OCI-M1 (cell line): ENCODE results near the gene CFAP53.
"Not testable (repeated sequence)": the region's sequence is repeated elsewhere in the genome, so short reads cannot be mapped to it uniquely, and the experiment has no call there.

Experiments used
- DNase-seq: peaks from one replicate; lab custom pipeline; 2025; lab: John Stamatoyannopoulos, UW

Gene CFAP53

DNA sequence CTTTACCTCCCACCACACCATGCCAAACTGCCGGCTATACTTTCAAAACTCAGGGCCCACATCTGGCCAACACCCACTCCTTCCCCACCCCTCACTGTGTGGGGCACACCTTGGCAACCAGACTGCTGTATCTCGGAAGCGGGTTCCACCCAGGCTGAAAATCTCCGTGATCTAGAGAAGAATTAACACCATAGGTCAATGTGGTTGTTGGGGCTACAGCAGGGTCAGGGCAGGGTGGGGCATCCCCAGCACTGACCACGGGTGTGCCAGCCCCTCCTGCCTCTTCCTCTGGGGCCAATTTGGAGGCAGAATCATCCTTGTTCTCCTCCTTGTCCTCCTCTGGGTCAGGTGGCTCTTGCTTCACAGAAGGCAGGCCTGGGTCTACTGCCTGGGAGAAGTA is 6.3 kb upstream of the CFAP53 start:
- DNase-seq = no peak

DNA sequence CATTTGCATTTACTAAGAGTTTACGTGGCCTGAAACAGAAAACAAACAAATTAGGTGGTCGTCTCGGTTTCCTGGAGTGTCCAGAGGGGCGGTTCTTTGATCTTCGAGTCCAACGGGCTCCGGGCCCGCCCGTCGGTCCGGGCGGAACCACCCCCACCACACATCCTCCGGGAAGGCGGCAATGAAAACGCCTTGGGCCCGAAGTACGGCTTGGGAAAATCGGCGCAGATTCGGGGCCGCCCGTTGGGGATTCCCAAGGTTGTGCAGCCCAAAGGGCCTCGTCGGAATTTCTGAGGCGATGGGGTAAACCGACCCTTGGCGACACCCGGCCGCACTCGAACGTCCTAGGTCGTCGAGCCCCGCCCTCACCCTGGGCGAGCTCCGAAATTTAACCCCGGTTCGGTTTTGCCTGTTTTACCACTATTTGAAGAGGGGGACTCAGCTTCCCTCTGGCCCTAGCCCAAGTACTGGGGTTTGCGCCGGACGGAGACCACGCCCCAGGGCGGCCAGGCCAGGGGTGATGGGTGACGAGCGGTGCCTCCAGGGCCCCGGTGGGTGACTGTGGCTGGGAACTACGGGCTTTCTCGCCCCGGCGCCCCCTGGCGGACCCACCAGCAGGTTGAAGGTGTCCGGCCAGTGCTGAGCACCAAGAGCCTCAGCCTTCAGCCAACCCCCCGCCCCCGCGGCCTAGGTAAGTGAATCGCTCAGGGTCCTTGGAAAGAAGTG is 1.9 kb upstream of the CFAP53 start:
- DNase-seq = no peak

DNA sequence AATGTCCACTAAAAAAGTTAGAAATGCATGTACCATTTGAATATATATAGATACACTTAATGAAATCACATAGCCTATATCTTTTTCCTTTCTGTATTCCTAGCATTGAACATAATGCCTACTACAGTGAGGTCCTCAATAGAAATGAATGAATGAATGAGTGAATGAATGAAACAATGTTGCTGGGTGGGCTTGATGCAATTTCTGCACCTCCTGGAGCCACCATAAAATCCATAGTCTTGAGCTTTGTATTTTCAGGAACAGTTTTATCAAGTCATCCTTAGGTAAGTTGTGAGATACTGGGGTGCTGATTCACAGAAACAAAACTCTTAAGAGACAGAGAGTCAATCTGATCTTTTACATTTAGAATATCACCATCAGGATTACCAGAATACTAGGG is 3.3 kb downstream of the CFAP53 start:
- no peak for DNase-seq

DNA sequence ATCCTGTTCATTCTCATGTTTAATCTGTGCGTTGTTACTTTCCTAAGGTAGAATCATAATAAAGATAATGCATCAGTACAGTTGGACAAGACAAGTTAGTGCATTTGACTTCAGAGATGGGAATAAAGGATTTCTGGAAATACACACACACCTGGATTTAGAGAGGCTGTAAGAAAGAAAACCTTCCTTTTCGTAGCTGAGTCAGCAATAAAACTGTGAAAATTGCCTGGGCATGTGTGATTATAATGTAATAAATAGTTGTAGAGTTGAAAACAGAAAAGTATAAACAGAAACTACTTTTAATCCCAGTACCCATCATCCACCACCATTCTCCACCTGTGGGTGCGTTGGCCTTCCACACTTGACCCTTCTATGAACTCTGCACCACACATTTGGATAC is 15.4 kb downstream of the CFAP53 start:
- DNase-seq = no peak

DNA sequence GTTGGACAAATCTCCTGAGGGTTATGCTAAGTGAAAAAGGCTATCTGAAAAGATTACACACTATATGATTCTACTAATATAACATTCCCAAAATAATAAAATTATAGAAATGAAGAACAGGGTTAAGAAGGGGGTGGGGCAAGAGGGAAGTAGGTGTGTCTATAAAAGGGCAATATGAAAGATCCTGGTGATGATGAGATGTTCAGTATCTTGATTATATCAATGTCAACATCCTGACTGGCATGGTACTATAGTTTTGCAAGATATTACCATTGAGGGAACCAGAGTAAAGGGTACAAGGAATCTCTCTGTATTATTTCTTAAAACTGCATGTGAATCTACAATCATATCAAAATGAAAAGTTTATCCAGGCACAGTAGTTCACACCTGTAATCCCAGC is 16.7 kb downstream of the CFAP53 start:
- no peak for DNase-seq

DNA sequence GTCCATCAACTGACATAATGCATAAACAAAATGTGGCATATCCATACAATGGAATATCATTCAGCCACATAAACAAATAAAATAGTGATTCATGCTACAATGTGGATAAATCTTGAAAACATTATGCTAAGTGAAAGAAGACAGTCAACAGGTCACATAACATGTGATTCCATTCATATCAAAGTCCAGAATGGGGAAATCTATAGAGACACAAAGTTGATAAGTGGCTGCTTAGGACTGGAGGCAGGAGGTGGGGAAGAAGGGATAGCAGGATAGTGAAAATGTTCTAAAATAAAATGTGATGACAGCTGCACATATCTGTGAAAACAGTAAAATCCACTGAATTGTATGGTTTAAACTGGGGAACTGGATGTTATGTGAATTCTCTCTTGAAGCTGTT is 18.7 kb downstream of the CFAP53 start:
- no peak for DNase-seq

DNA sequence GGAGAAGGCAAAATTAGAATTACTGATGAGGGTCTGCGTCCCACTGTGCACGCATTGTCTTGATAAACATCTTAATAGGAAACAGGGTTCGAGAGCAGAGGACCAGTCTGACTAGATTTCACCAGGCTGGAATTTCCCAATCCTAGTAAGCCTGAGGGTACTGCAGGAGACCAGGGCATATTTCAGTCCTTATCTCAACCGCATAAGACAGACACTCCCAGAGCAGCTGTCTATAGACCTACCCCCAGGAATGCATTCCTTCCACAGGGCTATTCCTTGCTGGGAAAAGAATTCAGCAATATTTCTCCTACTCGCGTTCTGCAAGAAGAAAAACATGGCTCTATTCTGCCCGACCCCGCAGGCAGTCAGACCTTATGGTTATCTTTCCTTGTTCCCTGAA is 24.5 kb downstream of the CFAP53 start:
- not testable (repeated sequence) for DNase-seq

DNA sequence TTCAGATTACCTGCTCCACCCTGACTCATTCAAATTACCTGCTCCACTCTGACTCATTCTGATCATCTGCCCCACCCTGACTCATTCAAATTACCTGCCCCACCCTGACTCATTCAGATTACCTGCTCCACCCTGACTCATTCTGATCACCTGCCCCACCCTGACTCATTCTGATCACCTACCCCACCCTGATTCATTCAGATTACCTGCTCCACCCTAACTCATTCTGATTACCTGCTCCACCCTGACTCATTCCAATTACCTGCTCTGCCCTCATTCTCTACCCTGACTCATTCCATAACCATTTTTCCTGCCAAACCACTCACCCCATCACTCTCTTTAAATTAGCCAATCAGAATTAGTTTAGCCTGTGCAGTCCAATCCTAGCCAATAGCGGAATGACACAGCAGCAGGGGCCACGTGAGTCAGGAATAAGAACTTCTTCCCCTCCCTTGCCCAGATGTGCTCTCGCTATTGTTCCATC is 26.2 kb downstream of the CFAP53 start:
- DNase-seq = no peak

DNA sequence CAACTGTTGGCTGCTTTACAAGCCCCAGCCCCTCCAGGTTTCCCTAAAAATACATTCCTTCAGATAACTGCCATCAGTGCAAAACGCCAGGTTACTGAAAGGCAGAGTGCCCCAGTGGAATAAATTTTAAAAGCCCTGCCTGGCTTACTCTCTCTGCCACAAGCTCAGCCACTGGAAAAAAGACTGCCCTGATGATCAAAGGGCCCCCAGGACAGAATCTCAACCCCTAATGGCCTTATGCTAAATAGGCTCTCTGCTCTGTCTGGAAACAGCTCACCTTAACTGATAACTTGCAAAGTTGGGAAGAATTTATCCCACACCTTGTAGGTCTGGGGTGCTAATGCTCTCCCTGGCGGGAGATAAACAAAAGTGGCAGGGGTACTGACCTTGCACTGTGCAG is 33.9 kb downstream of the CFAP53 start:
- DNase-seq = no peak

DNA sequence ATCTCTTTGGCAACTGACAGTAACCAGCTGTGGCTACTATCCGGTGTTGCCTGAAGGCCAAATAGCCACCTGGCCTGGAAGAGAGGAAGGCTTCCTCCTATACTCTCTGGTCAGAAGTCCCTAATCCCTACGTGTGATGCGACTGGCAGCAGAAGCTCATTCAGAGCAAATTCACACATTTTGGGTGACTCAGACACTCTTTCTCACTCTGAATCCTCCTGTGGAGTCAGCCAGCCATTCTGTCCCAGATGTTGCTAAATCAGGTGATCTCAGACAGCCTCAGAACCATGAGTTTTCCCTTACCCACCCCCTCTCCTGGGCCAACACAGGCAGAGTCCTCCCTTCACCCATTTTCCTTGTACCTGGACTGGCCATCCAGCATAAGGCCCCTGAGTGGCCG is 34.7 kb downstream of the CFAP53 start:
- no peak for DNase-seq

DNA sequence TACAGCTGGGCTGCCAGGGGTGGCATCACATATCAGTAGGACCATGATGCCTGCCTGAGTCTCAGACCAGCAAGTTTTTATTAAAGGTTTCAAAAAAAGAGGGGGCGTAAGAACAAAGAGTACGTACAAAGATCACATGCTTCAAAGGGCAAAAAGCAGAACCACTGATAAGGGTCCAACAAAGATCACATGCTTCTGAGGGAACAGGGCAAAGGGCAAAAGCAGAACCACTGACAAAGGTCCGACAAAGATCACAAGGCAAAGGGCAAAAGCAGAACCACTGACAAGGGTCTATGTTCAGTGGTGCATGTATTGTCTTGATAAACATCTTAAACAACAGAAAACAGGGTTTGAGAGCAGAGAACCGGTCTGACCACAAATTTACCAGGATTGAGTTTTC is 46.0 kb downstream of the CFAP53 start:
- not testable (repeated sequence) for DNase-seq

DNA sequence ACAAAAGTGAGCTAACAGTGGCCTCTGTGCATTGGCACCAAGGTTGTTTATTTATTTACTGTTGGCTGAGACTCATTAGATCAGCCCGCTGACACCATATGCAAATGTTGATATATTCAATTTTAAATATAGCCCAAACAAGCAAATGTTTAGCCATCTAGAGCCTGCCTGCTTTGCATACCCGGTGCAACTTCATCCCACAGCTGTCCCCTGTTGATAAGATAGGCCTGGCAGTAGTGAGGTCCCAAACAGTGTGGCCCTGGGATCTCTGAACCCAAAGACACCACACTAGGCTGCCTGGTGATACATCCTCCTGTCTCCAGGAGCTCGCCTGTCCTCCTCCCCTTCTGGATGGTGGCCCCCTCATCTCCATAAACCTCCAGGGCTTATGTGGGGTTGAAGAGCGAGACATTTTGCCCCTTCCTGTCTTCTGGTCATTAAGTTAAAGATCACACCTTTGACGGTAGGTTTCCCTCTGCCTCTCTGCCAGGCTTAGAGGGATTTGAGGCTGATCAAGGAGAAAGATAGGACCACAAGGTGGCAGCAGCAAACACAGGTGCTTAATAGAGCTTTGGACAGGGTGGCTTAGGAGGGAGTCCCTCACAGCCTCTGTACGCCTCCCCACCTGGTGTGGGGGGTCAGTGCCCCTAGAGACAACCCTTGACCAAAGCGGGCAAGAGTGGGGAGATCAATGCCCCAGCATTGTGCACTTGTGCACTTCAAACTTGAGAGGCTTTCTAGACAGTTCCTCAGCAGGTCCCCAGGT is 47.7 kb downstream of the CFAP53 start:
- DNase-seq = peak; percentile 24

DNA sequence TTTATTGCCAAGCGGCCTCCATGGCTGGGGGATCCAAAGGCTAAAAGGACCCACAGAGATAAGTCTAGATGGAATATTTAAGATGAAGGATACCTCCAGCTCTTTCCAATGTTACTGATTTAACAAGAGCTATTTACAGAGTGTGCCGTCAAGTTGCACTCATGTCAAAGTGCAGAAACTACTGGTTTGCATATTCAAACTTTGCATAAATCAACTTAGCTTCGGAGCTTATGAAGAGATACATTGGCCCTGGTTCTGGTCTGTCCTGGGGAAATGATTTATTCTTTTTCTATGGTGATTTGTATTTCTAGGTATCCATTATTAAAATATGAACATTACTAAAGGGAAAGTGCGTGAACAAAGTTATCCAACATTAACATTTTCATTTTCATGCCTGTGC is 57.0 kb downstream of the CFAP53 start:
- no peak for DNase-seq

DNA sequence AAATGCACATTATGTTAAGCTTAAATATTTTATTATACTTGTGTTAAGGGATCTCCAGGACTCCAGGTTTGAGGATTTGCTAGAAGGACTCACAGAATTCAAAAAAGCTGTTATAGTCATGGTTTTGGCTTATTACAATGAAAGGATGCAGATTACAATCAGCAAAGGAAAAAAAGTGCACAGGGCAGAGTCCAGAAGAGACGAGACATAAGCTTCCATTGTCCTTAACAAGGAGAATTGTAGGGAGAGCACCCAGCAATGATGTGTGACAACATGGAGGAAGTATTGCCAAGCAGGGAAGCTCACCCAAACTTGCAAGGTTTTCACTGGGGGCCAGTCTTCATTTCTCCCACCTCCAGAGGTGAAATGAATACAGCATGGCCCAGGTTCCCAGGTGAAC is 58.6 kb downstream of the CFAP53 start:
- no peak for DNase-seq

DNA sequence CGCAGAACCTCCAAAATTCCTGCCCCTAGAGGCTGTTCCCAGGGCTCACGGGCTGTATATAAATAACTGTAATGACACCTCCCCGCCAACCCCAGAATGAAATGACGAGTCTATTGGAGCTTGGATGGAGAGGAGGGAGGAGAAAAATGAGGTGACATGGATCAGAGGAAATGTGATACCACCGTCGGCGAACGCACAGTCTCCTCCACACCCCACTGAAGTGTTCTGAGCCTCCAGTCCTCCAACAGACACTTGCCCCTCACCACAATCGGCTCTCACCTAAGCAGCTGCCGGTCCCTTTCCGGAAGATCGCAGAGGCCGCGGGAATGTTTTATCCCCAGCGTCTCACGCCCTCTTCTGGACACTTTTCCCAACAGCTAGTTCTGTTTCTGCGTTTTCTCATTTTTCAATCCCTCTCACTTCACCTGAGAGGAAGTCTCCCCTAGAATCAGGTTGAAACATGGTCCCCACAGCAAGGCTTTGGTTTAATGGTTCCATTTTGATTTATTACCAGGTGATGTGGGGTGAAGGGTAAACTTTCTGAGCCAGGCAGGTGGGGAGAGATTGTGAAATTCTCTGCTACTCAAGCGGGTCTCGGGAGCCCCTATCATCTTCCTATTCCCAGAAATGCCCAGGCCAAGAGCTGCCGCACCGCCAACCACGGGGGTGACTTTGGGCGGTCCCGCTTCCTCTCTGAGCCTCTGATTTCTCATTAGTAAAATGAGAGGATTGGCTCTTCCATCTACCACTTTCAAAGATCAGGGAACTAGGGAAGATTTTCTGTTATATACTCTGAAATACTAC is 62.3 kb downstream of the CFAP53 start:
- DNase-seq = peak; percentile 58

DNA sequence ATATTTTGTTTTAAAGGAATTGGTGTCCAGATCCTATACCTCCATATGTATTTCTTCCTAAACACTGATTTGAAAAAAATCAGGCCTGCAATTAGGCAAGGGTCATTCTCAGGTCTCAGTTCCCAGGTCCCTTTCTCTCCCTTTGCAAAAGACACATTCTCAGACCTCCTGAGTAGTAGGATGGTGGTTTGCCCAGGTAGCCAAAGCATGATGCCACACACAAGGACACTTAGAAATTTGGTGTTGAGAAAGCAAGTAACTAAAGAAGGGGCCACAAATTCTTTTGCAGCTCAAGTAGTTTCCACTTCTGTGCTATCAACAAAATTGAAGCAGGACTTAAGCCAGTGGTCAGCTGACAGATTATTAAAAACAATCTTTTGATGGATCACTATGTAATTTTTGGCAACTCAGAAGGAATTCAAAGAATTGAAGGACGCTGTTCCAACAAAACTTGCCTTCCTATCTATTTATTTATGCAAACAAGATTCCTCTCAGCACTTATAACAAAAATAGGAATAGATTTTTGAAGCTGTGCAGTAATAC is 64.7 kb downstream of the CFAP53 start:
- no peak for DNase-seq

DNA sequence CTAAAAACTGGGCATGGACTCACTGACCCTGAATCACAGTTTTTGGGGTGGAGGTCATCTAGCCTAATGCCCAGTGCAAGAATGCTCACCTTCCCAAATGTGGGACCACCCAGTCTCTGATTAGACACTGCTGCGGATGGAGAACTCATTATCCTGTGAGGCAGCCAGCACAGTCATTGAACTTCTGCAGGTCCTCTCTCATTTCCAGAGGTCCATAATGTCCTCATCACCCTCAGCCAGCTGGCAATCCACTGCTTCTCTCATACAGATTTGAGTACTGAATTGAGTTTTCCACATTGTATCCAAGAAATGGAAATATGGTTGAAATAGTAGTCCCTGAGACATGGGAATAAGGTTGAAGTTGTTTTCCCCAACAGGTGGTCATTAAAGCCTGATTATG is 66.4 kb downstream of the CFAP53 start:
- no peak for DNase-seq

DNA sequence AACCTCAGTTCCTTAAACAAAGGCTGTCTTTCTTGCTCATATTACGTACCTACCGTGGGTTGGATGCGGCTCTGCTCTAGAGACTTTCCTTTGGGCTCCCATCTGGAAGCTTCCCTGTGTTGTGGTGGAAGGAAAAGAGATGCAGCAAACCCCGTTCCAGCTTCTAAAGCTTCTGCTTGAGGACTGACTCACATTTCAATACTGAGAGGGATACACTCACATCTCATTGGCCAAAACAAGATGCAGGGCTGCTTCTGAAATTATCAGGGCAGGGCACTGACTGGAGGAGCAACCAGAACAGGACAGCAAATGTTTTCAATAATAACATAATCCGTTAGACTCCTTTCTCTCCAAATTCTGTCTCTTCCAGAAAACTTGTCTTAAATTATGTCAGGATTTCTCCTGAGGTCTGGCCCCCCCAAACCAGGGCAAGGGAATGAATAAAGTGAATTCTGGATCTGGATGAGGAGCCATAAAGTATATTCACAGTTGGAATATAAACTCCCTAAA is 66.9 kb downstream of the CFAP53 start:
- DNase-seq = no peak

DNA sequence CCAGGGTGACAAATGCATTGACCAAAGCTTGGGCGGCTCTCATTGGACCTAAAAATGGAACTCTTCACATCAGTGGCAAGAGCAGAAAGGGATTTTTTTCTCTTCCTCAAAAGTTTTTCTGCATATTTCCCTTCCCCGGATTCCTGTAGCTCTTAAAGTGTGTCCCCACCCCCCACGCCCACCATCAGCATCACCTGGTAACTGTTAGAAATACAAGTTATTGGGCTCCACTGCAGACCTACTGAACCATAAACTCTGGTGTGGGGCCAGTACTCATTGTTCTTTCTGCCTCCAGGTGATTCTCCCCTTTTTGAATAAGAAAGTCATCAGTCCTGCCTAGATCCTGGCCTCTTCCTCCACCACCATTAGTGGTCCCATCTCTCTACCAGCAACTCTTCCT is 70.0 kb downstream of the CFAP53 start:
- no peak for DNase-seq

DNA sequence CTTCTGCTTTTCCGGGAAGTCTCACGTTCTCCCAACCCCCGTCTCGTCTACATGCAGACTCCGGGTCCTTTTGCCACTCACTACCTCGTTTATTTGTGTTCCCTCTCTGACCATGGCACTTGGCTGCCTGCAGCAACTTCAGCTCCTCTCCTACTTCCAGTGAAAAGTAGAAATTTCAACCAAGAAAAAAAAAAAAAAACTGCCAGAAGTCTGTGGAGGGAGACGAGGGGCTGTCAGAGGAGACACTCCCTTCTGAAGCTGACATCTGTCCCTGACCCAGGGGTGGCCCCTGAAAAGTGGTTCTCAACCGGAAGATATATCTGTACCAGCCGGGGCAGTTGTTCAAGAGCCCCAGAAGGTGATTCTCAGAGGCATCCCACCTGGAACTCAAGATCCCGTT is 70.6 kb downstream of the CFAP53 start:
- DNase-seq = no peak

DNA sequence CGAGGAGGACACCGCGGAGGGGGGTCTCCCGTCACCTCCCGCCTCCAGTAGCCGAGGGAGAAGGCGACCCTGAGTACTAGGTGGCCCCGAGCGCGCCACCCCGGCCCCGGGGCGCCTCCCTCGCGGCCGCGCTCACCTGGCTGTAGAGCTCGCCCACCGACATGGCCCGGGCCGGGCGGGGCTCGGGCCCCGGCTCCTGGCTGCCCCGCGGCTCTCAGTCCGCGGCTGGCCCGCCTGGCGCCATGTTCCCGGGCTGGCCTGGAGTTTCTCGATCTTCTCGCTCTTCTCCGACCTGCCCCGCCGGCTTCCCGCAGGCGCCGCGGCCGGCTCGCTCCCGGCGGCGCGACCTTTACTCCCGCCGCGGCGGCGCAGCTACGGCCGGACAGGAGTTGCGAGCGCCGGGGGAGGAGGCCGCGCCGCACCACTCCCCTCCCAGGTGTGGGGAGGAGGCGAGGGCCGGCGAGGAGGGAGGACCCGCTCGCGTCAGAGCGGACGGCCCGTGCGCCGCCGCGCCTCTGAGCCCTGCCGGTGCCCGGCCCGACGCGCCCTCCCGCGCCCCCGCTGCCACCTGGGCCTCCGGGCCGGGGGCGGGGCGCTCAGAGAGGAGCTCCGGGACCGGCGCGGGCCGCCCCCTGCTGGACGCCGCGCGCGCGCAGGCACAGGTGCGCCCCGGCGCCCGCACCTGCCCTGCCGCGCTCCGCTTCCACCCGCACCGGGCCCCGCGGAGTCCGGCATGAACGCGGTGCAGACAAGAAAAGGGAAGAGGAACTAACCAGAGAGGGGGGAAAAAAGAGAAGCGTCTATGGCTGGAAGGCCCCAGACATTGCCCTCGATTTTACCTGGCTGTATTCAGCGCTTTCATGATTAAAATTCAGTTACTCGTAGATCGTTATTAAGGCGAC is 71.4 kb downstream of the CFAP53 start, which contains the start of gene MYO5B:
Gene MYO5B (minus strand): TSS at position 517 of the 902 bp plus-strand sequence. CDS start 354 bp downstream, at position 163.
- no peak for DNase-seq
